Measurements from ENCODE around the gene EXOC4.

- no peak for TF ChIP-seq CTCF (IDR thresholded peaks at IDR 0.05; ENCODE audit: extremely low read depth in 1 of 2, insufficient read depth in 1 of 2, low read depth in 1 of 2, low read length in 2 of 2)
- TF ChIP-seq POLR2AphosphoS5 (IDR thresholded peaks at IDR 0.05; ENCODE audit: insufficient read depth, low read depth, low read length): no peak
- no peak for TF ChIP-seq POLR2A (IDR thresholded peaks at IDR 0.05; ENCODE audit: low read depth, low read length)
- TF ChIP-seq, protein P1, sequence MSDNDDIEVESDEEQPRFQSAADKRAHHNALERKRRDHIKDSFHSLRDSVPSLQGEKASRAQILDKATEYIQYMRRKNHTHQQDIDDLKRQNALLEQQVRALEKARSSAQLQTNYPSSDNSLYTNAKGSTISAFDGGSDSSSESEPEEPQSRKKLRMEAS (IDR thresholded peaks at IDR 0.05; ENCODE audit: insufficient read depth, insufficient read length): no peak
- no peak for TF ChIP-seq GATA2 (IDR thresholded peaks at IDR 0.05; ENCODE audit: insufficient read depth, insufficient read length, low read depth, low read length)
- no peak for TF ChIP-seq EZH2 (IDR thresholded peaks at IDR 0.05; ENCODE audit: borderline replicate concordance, low read depth, low read length, severe bottlenecking)
Measured at GRCh38 chr7:133724148-133724547, 471.3 kb downstream of the EXOC4 start.
